Inferior parietal cortex (tissue), 1 donor: ENCODE data around the gene DNMT1.
"Not testable (repeated sequence)": the region's sequence is repeated elsewhere in the genome, so short reads cannot be mapped to it uniquely, and the experiment has no call there.

Source experiments
- DNase-seq: peaks from one replicate; pipeline ENCODE4 v3.0.0-alpha.2; 2016; ENCODE audit errors: extremely low spot score

DNMT1 gene

GRCh38 chr19:10222201-10222890, 27.6 kb upstream of the DNMT1 start:
- no peak for DNase-seq

GRCh38 chr19:10220695-10221094, 25.9 kb upstream of the DNMT1 start:
- DNase-seq, result no peak

GRCh38 chr19:10219678-10220077, 24.9 kb upstream of the DNMT1 start:
- DNase-seq, result no peak

GRCh38 chr19:10217085-10217484, 22.3 kb upstream of the DNMT1 start:
- DNase-seq, result no peak

- no peak for DNase-seq
Measured at GRCh38 chr19:10214784-10215183, 20.0 kb upstream of the DNMT1 start.

DNA sequence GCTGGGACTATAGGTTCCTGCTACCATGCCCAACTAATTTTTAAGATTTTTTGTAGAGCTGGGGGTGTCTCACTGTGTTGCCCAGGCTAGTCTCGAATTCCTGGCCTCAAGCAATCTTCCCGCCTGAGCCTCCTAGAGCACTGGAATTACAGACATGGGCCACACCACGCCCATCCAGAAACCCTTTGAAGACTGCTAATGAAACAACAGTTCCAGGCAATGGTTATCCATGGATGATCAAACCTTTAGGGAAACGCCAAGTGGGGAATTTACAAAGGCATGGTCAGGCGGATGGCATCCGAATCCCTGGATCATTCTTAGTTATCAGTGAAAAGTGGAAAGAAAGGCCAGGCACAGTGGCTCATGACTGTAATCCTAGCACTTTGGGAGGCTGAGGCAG, 16.9 kb upstream of the DNMT1 start:
- no peak for DNase-seq

DNA sequence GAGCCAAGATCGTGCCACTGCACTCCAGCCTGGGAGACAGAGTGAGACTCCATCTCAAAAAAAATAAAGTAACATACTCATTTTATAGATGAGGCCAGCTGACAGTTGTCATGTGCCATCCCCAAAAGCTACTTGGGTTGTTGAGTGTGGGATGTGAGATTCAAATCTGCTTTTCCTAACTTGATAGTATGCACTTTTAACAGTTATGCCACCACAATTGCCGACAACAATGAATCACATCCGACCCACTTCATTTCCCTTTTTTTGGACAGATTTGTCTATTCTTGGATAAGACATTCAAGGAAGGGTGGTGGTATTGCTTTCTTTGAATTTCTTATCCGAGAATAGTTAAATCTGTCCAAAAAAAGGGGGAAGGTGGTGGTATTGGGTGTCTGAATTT, 16.3 kb upstream of the DNMT1 start:
- no peak for DNase-seq

GRCh38 chr19:10209315-10209714, 14.6 kb upstream of the DNMT1 start:
- peak; percentile 27 for DNase-seq

GRCh38 chr19:10207026-10207425, 12.3 kb upstream of the DNMT1 start:
- DNase-seq, result no peak

DNA sequence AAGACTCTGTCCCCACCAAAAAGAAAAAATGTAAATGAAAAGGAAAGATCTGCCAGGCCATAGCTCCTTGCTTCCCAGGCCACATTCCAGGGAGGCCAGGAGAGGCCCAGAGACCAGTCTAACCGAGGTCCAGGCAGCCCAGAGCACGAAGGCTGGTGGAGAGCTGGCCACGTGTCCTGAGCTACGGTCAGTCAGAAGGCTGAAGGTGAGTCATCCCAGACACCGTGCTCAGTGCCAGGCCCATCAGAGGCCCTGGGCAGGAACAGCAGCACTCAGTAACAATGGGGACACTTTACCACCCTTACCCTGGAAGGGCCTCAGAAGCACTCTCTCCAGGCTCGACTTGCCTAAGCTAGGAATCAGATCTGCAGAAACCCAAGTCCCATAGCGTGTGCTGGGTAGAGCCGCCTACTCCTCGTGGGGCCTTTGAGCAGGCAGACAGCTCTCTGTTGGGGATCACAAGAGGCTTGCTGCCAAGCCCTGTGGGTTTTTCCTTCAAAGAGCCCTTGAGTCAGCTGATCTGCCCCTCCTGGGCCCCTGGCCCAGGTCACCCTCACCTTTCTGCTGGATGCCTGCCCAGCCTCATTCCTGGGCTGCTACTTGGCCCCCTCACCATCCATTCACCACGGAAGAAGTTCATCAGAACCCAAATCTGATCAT, 11.6 kb upstream of the DNMT1 start:
- DNase-seq, result no peak

DNA sequence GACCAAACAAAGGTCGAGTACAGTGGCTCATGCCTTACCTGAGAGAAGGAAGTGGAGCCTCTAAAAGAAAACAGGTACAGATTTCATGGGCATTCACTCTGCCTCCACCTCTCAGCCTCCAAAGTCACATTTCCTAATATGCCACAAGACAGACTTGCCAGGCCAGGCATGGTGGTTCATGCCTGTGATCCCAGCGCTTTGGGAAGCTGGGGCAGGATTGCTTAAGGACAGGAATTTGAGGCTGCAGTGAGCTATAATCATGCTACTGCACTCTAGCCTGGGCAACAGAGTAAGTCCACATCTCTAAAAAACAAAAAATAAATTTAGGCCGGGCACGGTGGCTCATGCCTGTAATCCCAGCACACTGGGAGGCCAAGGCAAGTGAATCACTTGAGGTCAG, 10.9 kb upstream of the DNMT1 start:
- DNase-seq, result no peak

DNA sequence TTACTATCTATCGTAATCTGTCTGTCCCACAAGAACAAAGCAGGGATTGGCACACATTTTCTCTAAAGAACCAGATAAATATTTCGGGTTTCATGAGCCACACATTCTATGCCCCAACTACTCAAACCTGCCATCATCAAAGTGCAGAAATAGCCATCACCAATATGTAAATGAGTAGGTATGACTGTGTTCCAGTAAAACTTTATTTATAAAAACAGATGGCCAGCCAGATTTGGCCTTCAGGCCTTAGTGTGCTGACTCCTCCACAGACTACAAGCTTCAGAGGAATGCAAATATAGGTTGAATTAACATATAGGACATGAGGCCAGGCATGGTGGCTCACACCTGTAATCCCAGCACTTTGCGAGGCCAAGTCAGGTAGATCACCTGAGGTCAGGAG, 8.9 kb upstream of the DNMT1 start:
- DNase-seq, result no peak

GRCh38 chr19:10201176-10201575, 6.4 kb upstream of the DNMT1 start:
- DNase-seq, result no peak

GRCh38 chr19:10200101-10200500, 5.3 kb upstream of the DNMT1 start:
- DNase-seq, result not testable (repeated sequence)

DNA sequence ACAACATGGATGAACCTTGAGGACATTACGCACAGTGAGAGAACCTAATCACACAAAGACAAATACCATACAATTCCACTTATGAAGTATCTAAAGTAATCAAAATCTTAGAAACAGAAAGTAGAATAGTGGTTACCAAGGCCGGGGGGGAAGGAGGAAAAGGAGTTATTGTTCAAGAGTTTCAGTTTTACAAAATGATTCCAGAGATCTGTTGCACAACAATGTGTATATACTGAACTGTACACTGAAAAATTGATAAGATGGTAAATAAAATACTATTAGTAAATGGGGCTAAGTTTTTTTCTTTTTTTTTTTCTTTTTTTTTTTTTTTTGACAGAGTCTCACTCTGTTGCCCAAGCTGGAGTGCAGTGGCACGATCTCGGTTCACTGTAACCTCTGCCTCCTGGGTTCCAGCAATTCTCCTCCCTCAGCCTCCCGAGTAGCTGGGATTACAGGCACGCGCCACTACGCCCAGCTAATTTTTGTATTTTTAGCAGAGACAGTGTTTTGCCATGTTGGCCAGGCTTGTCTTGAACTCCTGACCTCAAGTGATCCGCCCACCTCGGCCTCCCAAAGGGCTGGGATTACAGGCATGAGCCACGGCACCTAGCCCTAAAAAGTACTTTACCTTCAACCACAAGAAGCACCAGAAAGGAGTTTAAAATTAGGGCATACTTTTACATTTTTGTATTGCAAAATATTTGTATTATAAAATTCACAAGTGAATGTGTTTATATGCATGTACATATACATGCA, 4.3 kb upstream of the DNMT1 start:
- not testable (repeated sequence) for DNase-seq

GRCh38 chr19:10195199-10195519, 406 bp upstream of the DNMT1 start:
- no peak for DNase-seq

GRCh38 chr19:10193790-10194499, 808 bp downstream of the DNMT1 start:
- DNase-seq, result no peak

- DNase-seq, result no peak
Measured at GRCh38 chr19:10192922-10193321, 1.8 kb downstream of the DNMT1 start.

DNA sequence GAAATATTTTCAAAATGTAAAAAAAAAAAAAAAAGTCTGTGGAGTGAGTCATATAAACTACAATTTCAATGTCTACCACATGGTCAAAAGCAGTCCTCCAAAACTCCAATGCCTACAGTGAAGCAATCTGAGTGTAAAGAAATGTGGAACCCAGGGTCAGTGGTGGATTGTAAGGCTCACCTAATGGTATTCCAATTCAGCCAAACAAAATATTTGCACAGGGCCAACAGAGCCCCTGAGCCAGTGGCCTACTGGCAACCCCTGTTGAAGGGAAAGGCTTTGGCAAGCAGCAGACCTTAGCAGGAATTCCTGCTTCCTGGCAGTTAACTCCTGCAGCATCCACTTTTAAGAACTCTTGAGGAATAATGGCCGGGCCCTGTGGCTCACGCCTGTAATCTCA, 3.4 kb downstream of the DNMT1 start:
- no peak for DNase-seq

DNA sequence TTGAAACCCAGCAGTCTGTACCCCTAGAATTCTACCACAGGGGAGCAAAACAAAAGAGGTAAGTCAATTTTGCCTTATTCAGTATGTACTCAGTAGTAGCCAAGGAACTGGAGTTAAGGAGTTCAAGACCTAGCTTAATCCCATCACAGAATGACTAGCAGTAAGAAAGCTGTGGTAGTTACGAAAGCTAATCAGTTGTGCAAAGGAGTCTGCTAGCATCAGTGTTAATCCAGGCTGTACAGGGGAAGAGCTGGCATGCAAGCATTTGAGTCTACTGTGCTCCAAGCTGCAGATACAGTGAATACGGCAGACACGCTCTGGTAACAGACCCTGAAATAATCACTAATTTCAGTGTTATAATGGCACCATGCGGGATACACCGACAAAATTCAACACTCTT, 4.7 kb downstream of the DNMT1 start:
- no peak for DNase-seq

DNA sequence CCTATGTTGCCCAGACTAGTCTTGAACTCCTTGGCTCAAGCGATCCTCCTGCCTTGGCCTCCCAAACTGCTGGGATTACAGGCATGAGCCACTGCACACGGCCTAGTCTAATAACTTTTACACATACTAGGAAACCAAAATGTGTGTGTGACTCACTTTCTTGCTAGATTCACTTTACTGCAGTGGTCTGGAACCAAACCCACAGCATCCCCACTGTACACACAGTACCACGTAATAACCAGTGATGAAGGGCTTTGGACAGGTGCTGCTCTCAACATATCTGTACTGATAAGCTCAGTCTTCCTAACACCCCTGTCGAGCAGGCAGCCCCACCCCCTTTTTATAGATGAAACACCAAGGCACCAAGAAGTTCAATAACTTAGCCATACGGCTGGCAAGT, 5.1 kb downstream of the DNMT1 start:
- no peak for DNase-seq

GRCh38 chr19:10187315-10187714, 7.4 kb downstream of the DNMT1 start:
- no peak for DNase-seq

GRCh38 chr19:10184636-10185035, 10.1 kb downstream of the DNMT1 start:
- no peak for DNase-seq
